ENCODE measurements around the gene DAB2IP.

DAB2IP gene

DNA sequence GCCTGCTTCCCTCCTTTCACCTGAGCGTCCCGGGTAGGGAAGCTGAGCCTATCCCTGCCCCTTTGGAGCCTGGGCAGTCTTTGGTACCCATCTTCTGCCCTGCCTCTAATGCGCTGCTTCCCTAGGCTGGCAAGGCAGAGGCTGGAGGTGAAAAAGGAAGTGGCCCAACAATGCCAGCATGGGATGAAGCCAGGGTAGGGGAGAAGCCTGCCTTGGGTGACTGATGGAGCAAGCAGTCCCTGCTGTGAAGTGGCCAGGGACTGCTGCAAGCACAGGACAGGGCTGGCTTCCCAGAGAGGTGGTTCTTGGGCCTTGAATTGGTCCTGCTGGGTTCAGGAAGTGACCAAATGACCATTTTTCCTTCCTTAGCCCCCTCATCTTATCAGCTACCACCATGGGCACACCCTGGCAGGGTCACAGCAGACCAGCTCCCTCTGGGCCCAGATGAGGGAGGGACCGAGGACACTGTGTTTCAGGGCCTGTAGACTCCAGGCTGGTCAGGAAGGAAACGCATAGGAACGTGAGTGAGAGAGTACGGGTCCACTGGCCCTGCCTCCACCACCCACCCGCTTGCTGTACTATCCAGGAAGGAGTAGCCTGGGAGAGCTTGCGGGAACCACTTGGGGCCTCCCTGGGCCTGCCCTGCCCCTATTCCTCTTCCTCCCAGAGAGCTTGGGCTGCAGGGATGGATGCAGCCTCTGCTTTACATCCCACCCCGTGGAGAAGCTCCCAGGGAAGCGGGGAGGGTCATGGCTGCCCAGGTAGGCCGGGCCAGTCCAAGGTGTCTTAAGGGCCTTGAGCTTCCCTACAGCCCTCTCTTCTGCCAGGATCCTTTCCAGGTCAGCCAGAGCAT, 102.6 kb downstream of the DAB2IP start:
- no peak overlapping the region for H3K4me3 ChIP-seq (ENCODE audit: low read length)
- H3K4me1 ChIP-seq (ENCODE audit: control insufficient read depth, insufficient read depth, low read length): peaks cover 31% of the 10 kb centered on the region
- no peak overlapping the region for H3K9ac ChIP-seq (ENCODE audit: low read length)
- H3K27me3 ChIP-seq (ENCODE audit: control insufficient read depth, insufficient read depth, low read length): no peaks in the 10 kb centered on the region
- H3K27ac ChIP-seq (ENCODE audit: low read depth, low read length): no peak overlapping the region
- H3K36me3 ChIP-seq (ENCODE audit: control insufficient read depth, insufficient read depth, low read length): peaks cover 3% of the 10 kb centered on the region

DNA sequence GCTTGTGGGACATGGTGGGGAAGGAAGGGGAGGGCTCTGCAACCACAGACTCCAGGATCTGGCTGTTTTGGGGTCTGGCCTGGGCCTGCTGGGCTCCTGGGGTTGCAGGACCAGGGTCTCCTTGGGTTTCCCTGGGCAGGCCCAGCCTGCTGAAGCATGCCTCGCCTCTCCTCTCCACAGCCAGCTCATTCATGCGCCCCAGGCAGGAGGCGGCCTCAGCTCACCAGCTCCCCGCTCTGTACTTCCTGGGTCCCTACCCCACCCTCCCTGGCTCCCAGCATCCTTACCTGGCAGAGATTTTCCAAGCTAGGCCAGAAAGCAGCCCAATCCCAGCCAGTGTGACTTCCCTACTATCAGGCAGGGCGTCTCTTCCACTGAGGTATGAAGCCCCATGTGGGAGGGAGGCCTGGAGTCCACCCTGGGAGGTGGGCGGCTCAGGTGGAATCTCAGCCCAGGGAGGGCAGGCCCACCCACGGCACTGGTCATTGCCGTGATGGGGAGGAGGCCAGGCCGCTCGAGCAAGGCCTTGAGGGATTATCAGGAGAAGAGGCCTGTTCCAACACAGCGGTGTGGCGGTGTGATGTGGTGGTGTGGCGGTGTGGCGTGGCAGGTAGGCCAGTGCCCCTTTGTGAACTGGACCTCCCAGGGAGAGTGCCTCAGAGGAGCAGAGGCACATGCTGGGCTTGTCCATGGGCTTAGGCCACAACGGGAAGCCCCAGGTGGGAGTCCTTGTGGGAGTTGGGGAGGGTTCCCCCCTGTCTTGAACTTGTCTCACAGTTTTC, 103.4 kb downstream of the DAB2IP start:
- Histone ChIP-seq H3K27ac (ENCODE audit: low read depth, low read length) (no peak overlapping the region), H3K4me3 (ENCODE audit: low read length) (no peak overlapping the region), H3K36me3 (ENCODE audit: control insufficient read depth, insufficient read depth, low read length) (peaks cover 7% of the 10 kb centered on the region), H3K4me1 (ENCODE audit: control insufficient read depth, insufficient read depth, low read length) (peaks cover 24% of the 10 kb centered on the region), H3K27me3 (ENCODE audit: control insufficient read depth, insufficient read depth, low read length) (no peaks in the 10 kb centered on the region), H3K9ac (ENCODE audit: low read length) (no peak overlapping the region)

DNA sequence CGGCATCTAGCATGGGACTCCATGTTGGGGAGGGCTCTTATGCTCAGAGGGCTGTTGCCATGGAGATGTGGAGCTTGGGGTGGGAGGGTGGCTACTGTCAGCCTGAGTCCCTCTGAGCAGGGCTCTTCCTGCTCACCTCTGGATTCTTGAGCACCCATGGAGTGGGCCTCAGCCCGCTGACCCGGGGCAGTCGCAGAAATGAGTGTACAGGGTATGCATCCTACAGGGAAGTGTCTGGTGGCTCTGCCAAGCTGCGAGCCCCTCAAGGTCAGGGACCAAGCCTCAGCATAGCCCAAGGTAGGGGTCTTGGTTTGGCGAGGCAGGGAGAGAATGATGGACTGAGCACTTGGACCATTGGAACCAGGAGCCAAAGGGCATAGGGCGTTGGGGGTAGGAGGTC, 104.1 kb downstream of the DAB2IP start:
- Histone ChIP-seq H3K4me1 (ENCODE audit: control insufficient read depth, insufficient read depth, low read length) (peaks cover 24% of the 10 kb centered on the region), H3K4me3 (ENCODE audit: low read length) (no peak overlapping the region), H3K9ac (ENCODE audit: low read length) (no peak overlapping the region), H3K36me3 (ENCODE audit: control insufficient read depth, insufficient read depth, low read length) (peaks cover 14% of the 10 kb centered on the region), H3K27me3 (ENCODE audit: control insufficient read depth, insufficient read depth, low read length) (no peaks in the 10 kb centered on the region), H3K27ac (ENCODE audit: low read depth, low read length) (no peak overlapping the region)

DNA sequence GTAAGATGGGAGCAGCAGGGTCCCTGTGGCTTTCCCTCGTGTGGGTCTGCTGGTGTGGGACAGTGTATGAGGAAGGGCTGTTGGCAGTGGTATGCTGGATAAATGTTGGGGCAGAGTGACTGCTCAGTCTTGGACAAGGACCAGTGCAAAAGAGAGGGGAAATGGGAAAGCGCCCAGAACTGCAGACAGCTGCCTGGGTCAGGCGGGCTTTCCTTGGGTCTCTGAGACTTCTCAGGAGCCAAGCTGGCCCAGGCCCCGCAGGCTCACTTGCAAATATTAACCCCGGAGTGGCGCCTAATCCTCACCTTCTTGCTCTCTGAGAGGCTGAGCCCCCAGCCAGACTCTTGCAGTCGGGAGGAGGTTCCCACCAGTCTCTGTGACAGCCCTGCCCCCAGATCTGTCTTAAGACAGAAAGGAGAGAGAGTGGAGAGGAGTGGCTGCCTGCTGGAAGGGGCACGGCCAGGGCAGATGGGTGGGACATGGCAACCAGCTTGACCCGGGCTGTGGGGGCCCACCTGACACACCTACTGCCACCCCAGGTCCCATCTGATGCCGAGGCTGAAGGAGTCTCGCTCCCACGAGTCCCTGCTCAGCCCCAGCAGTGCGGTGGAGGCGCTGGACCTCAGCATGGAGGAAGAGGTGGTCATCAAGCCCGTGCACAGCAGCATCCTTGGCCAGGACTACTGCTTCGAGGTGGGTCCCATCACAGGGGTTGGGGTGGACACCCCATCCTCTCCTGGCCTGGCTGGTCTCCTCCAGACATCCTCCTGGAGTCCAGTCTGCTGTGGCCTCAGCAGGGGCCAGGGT, 105.2 kb downstream of the DAB2IP start:
- H3K9ac ChIP-seq (ENCODE audit: low read length): no peak overlapping the region
- peaks cover 23% of the 10 kb centered on the region for H3K4me1 ChIP-seq (ENCODE audit: control insufficient read depth, insufficient read depth, low read length)
- no peak overlapping the region for H3K27ac ChIP-seq (ENCODE audit: low read depth, low read length)

DNA sequence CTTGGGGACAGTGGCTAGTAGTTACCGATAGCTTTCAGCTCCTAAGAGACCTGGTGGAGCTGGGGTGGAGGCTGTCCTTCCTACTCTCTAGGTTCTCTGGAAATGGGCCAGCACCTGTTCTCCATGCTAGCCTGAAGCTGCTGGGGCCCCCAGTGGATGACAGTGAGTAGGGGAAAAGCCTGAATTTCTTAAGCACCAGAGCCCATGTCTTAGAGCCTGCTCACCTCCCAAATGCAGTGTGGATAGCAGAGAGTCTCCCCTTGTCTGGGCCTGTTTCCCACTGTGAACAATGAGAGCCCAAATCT, 105.8 kb downstream of the DAB2IP start:
- Histone ChIP-seq H3K27ac (ENCODE audit: low read depth, low read length) (no peak overlapping the region), H3K4me3 (ENCODE audit: low read length) (no peak overlapping the region), H3K9ac (ENCODE audit: low read length) (no peak overlapping the region), H3K27me3 (ENCODE audit: control insufficient read depth, insufficient read depth, low read length) (no peaks in the 10 kb centered on the region), H3K4me1 (ENCODE audit: control insufficient read depth, insufficient read depth, low read length) (peaks cover 17% of the 10 kb centered on the region), H3K36me3 (ENCODE audit: control insufficient read depth, insufficient read depth, low read length) (peaks cover 21% of the 10 kb centered on the region)

More for the DNA sequence above, 105.2 kb downstream of the DAB2IP start:
- H3K36me3 ChIP-seq (ENCODE audit: control insufficient read depth, insufficient read depth, low read length): peaks cover 21% of the 10 kb centered on the region
- H3K27me3 ChIP-seq (ENCODE audit: control insufficient read depth, insufficient read depth, low read length): no peaks in the 10 kb centered on the region
- no peak overlapping the region for H3K4me3 ChIP-seq (ENCODE audit: low read length)

DNA sequence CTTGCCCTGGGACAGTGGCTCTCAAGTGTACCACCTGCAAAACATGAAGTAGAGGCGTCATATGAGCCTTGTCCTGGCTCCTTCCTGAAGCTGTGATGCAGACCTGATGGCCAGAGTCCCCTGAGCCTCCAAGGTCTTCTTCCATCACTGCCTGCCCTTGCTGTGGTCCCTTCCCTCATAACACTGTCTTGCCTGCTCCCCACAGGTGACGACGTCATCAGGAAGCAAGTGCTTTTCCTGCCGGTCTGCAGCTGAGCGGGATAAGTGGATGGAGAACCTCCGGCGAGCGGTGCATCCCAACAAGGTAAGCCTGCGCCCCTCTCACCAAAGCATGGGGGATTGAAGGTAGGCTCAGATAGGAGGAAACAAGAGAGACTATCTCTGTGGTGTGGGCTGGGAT, 107.3 kb downstream of the DAB2IP start:
- Histone ChIP-seq H3K36me3 (ENCODE audit: control insufficient read depth, insufficient read depth, low read length) (peaks cover 30% of the 10 kb centered on the region), H3K27ac (ENCODE audit: low read depth, low read length) (no peak overlapping the region), H3K9ac (ENCODE audit: low read length) (no peak overlapping the region), H3K4me3 (ENCODE audit: low read length) (no peak overlapping the region), H3K4me1 (ENCODE audit: control insufficient read depth, insufficient read depth, low read length) (peaks cover 13% of the 10 kb centered on the region), H3K27me3 (ENCODE audit: control insufficient read depth, insufficient read depth, low read length) (no peaks in the 10 kb centered on the region)

DNA sequence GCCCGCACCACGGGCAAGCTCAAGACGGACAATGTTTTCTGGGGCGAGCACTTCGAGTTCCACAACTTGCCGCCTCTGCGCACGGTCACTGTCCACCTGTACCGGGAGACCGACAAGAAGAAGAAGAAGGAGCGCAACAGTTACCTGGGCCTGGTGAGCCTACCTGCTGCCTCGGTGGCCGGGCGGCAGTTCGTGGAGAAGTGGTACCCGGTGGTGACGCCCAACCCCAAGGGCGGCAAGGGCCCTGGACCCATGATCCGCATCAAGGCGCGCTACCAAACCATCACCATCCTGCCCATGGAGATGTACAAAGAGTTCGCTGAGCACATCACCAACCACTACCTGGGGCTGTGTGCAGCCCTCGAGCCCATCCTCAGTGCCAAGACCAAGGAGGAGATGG, 108.6 kb downstream of the DAB2IP start:
- peaks cover 16% of the 10 kb centered on the region for H3K4me1 ChIP-seq (ENCODE audit: control insufficient read depth, insufficient read depth, low read length)
- peaks cover 37% of the 10 kb centered on the region for H3K36me3 ChIP-seq (ENCODE audit: control insufficient read depth, insufficient read depth, low read length)
- H3K27ac ChIP-seq (ENCODE audit: low read depth, low read length): no peak overlapping the region
- no peak overlapping the region for H3K9ac ChIP-seq (ENCODE audit: low read length)
- no peaks in the 10 kb centered on the region for H3K27me3 ChIP-seq (ENCODE audit: control insufficient read depth, insufficient read depth, low read length)
- no peak overlapping the region for H3K4me3 ChIP-seq (ENCODE audit: low read length)

DNA sequence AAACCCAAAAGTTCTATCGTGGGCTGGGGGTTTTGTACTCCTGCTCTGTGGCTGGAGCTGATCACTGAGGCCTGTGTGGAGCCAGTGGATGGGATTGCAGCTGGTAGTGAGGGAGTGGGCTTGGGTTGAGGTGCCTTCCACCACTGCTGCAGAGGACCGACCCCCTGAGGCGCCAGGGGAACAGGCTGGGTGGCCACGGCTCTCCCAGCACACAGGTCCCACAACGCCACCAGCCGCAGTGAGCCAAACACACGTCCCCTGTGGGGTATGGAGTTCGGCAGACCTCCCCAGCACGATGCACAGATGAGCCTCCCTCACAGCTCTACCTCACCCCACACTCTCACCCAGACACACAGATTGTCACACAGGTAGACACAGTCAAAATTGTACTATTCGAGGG, 109.1 kb downstream of the DAB2IP start:
- Histone ChIP-seq H3K27me3 (ENCODE audit: control insufficient read depth, insufficient read depth, low read length) (no peaks in the 10 kb centered on the region), H3K36me3 (ENCODE audit: control insufficient read depth, insufficient read depth, low read length) (peaks cover 37% of the 10 kb centered on the region), H3K4me1 (ENCODE audit: control insufficient read depth, insufficient read depth, low read length) (peaks cover 14% of the 10 kb centered on the region), H3K27ac (ENCODE audit: low read depth, low read length) (no peak overlapping the region), H3K9ac (ENCODE audit: low read length) (no peak overlapping the region), H3K4me3 (ENCODE audit: low read length) (no peak overlapping the region)

DNA sequence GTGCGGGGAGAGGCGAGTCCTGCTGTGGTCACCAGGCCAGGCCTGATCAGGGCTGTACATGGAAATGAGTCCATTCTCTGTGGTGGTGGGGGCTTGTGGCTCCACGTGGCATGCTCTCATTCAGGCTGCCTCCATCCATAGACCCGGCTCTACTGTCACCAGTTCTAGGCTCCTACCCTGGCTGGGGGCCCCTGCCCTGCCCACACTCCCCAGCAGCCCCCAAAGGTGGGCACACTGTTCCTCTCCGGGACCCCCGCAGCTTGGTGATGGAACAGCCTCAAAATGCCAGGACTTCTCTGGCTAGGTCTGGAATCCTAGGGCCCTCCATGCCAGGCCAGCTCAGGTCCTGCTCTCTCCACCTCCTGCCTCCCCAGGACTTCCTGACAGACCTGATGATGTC, 111.7 kb downstream of the DAB2IP start:
- no peak overlapping the region for H3K27ac ChIP-seq (ENCODE audit: low read depth, low read length)
- H3K9ac ChIP-seq (ENCODE audit: low read length): no peak overlapping the region
- peaks cover 4% of the 10 kb centered on the region for H3K4me1 ChIP-seq (ENCODE audit: control insufficient read depth, insufficient read depth, low read length)
- H3K36me3 ChIP-seq (ENCODE audit: control insufficient read depth, insufficient read depth, low read length): peaks cover 42% of the 10 kb centered on the region
- no peak overlapping the region for H3K4me3 ChIP-seq (ENCODE audit: low read length)
- no peaks in the 10 kb centered on the region for H3K27me3 ChIP-seq (ENCODE audit: control insufficient read depth, insufficient read depth, low read length)

DNA sequence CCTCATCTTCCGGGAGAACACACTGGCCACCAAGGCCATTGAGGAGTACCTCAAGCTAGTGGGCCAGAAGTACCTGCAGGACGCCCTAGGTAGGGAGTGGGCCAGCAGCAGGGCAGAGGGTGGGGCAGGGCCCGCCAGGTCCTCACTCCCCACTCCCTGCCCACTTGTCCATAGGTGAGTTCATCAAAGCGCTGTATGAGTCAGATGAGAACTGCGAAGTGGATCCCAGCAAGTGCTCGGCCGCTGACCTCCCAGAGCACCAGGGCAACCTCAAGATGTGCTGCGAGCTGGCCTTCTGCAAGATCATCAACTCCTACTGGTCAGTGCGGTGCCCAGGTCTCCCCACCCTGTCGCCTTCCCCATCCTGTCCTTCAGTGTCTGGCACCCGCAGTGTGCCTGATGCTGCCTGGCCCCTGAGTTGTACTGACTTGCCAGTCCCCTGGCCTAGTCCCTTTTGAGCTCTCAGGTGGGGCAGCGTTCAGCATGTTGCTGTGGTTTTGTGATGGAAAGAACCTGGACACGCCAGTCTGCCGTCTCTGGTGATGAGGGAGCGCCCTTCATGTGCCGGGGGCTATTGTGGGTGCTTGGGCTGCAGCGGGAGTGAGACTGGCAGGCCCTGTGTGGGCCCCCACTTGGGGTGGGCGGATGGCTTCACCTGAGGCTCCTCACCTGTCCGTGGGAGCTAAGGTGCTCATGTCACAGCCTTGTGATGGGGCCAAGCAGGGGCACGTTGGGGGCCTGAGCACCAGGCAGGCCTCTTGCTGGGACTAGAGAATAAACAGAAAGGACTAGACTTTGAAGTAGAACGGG, 112.3 kb downstream of the DAB2IP start:
- Histone ChIP-seq H3K4me1 (ENCODE audit: control insufficient read depth, insufficient read depth, low read length) (peaks cover 4% of the 10 kb centered on the region), H3K27me3 (ENCODE audit: control insufficient read depth, insufficient read depth, low read length) (no peaks in the 10 kb centered on the region), H3K36me3 (ENCODE audit: control insufficient read depth, insufficient read depth, low read length) (peaks cover 47% of the 10 kb centered on the region), H3K4me3 (ENCODE audit: low read length) (no peak overlapping the region), H3K9ac (ENCODE audit: low read length) (no peak overlapping the region), H3K27ac (ENCODE audit: low read depth, low read length) (no peak overlapping the region)

DNA sequence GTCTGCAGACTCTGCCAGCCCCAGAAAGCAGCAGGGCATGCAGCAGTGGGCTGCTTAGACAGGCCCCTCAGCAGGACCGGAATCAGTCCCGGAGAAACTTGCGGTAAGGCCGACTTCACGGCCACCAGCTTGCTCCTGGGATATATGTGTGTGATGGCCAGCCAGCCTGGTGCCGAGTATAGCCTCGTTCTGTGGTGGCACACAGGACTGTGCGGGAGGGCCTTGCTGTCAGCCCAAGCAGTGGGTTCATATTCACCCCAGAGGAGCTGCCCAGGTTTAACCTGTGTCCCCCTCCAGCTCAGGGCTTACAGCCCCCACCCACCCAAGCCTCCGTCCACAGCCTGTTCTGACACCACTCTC, 112.9 kb downstream of the DAB2IP start:
- Histone ChIP-seq H3K4me1 (ENCODE audit: control insufficient read depth, insufficient read depth, low read length) (peaks cover 4% of the 10 kb centered on the region), H3K9ac (ENCODE audit: low read length) (no peak overlapping the region), H3K4me3 (ENCODE audit: low read length) (no peak overlapping the region), H3K36me3 (ENCODE audit: control insufficient read depth, insufficient read depth, low read length) (peaks cover 53% of the 10 kb centered on the region), H3K27me3 (ENCODE audit: control insufficient read depth, insufficient read depth, low read length) (no peaks in the 10 kb centered on the region), H3K27ac (ENCODE audit: low read depth, low read length) (no peak overlapping the region)
